ENCODE data around the gene CLRN2.

DNA sequence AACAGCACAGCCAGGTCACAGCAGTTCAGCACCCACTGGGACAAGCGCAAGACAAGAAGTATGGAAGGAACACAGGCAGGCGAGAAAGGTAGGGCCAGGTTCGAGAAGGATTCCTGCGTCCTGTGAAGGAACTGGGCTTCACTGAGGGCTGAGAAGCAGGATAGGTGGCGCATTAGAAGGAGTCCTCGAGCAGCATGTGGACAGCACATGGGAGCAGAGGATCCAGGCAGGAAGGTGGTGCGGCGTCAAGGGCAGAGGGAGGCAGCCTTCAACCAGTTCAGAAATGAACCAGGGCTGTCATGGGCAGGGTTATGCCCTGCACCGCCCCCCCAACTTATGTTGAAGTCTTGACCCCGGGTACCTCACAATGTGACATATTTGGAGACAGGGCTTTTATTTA is 31.3 kb downstream of the CLRN2 start:
- TF ChIP-seq, protein P1, sequence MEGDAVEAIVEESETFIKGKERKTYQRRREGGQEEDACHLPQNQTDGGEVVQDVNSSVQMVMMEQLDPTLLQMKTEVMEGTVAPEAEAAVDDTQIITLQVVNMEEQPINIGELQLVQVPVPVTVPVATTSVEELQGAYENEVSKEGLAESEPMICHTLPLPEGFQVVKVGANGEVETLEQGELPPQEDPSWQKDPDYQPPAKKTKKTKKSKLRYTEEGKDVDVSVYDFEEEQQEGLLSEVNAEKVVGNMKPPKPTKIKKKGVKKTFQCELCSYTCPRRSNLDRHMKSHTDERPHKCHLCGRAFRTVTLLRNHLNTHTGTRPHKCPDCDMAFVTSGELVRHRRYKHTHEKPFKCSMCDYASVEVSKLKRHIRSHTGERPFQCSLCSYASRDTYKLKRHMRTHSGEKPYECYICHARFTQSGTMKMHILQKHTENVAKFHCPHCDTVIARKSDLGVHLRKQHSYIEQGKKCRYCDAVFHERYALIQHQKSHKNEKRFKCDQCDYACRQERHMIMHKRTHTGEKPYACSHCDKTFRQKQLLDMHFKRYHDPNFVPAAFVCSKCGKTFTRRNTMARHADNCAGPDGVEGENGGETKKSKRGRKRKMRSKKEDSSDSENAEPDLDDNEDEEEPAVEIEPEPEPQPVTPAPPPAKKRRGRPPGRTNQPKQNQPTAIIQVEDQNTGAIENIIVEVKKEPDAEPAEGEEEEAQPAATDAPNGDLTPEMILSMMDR (conservative IDR thresholded peaks at IDR 0.05 in 1 of 2, IDR thresholded peaks at IDR 0.05 in 1 of 2; ENCODE audit: low read depth in 1 of 2, low read length in 2 of 2), result no peak
- TF ChIP-seq EZH2 (IDR thresholded peaks at IDR 0.05; ENCODE audit: low read length, missing control alignments), result no peak
